ENCODE measurements around the gene AMN.
A peak's percentile ranks its signal among the peaks of the same experiment; 100 is the strongest.
"Not testable (repeated sequence)": the region's sequence is repeated elsewhere in the genome, so short reads cannot be mapped to it uniquely, and the experiment has no call there.

The AMN gene

GRCh38 chr14:102913341-102914211, 8.9 kb upstream of the AMN start:
- DNase-seq (ENCODE audit: low spot score) = no peak

GRCh38 chr14:102914474-102915291, 7.8 kb upstream of the AMN start:
- no peak for DNase-seq (ENCODE audit: low spot score)

- no peak for DNase-seq (ENCODE audit: low spot score)
Observed at GRCh38 chr14:102915292-102916110, 7.0 kb upstream of the AMN start.

GRCh38 chr14:102916347-102917055, 6.0 kb upstream of the AMN start:
- no peak for DNase-seq (ENCODE audit: low spot score)

- DNase-seq (ENCODE audit: low spot score) = peak; percentile 81
Observed at GRCh38 chr14:102917056-102917385, 5.4 kb upstream of the AMN start.

GRCh38 chr14:102917469-102918211, 4.8 kb upstream of the AMN start:
- DNase-seq (ENCODE audit: low spot score) = peak; percentile 81

GRCh38 chr14:102918438-102918837, 4.0 kb upstream of the AMN start:
- DNase-seq (ENCODE audit: low spot score) = no peak

GRCh38 chr14:102920273-102920997, 2.0 kb upstream of the AMN start:
- no peak for DNase-seq (ENCODE audit: low spot score)

- no peak for DNase-seq (ENCODE audit: low spot score)
Observed at GRCh38 chr14:102920998-102921304, 1.5 kb upstream of the AMN start.

- DNase-seq (ENCODE audit: low spot score) = no peak
Observed at GRCh38 chr14:102923201-102923924, 900 bp downstream of the AMN start.

GRCh38 chr14:102923925-102924486, 1.5 kb downstream of the AMN start:
- no peak for DNase-seq (ENCODE audit: low spot score)

GRCh38 chr14:102924632-102925588, 2.4 kb downstream of the AMN start:
- no peak for DNase-seq (ENCODE audit: low spot score)

GRCh38 chr14:102925646-102926045, 3.2 kb downstream of the AMN start:
- DNase-seq (ENCODE audit: low spot score) = no peak

- no peak for DNase-seq (ENCODE audit: low spot score)
Observed at GRCh38 chr14:102926104-102926503, 3.6 kb downstream of the AMN start.

- DNase-seq (ENCODE audit: low spot score) = not testable (repeated sequence)
Observed at GRCh38 chr14:102926840-102927239, 4.4 kb downstream of the AMN start.

GRCh38 chr14:102927346-102927877, 4.9 kb downstream of the AMN start:
- DNase-seq (ENCODE audit: low spot score) = no peak

GRCh38 chr14:102927878-102928411, 5.5 kb downstream of the AMN start:
- no peak for DNase-seq (ENCODE audit: low spot score)
